Hematopoietic multipotent progenitor cell (in vitro differentiated cells): ENCODE measurements around the gene OR10K2. TPM values are rescaled to one million over a fixed set of nuclear protein-coding genes. Genes with fewer than 3 reads are reported as not detected.
"Not testable (repeated sequence)": the region's sequence is repeated elsewhere in the genome, so short reads cannot be mapped to it uniquely, and the experiment has no call there.

ENCODE experiments used
- DNase-seq, 3 donors: peaks; one replicate each; pipeline ENCODE4 v3.0.0-alpha.2; 2011 to 2015; ENCODE audit warnings: low read depth in 2 of 3, low spot score in 2 of 3
- total RNA-seq: library from RNA; depleted of rRNA; stranded (reverse); fragments of >200 nt; gene quantifications from one replicate; pipeline ENCODE4 v1.2.3, GENCODE V29; 2012

OR10K2 gene, protein sequence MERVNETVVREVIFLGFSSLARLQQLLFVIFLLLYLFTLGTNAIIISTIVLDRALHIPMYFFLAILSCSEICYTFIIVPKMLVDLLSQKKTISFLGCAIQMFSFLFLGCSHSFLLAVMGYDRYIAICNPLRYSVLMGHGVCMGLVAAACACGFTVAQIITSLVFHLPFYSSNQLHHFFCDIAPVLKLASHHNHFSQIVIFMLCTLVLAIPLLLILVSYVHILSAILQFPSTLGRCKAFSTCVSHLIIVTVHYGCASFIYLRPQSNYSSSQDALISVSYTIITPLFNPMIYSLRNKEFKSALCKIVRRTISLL
- not detected for total RNA-seq

DNA sequence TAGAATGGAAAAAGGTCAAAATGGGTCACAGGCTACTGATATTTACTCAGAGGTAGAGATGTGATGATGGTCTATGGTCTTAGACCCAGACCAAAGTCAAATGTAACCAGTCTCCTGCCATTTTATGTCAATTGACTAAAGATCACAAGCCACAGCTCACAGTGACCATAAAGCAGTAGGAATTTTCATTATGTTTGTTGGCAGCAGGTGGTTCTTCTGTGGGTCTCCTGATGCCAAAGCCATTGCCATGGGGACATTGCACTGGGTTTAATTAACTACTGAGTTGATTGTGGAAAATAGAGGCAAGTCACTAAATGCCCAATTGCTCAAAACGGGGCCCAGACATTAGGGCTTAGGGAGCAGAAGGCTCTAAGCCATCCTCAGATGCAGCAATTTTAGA, at the start of gene OR10K2:
Gene OR10K2 (minus strand): TSS at position 101 of the 400 bp plus-strand sequence. CDS start 5,371 bp downstream, outside the sequence.
- no peak for DNase-seq

DNA sequence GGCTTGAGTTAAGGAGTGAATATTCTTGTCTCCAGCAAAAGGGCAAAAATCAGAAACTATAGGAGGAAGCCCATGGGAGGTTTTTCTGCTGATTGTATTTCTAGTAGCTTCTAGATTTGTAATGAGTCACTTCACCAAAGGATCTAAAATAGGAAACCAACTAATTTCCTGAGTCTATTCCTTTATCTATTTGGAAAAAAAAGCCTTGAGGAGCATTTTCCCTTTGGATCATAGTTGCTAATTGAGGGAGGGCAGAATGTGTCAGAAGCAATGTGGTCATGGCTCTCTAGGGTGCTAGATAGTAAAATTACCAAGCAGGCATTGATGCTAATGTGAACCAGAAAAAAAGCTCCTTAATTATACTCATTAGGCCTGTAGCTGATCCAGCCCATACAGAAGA, 45.9 kb upstream of the OR10K2 start, which contains the start of gene OR10R2:
Gene OR10R2 (plus strand): TSS at position 301 of the 400 bp plus-strand sequence. CDS start 106 bp downstream, outside the sequence.
- no peak for DNase-seq

DNA sequence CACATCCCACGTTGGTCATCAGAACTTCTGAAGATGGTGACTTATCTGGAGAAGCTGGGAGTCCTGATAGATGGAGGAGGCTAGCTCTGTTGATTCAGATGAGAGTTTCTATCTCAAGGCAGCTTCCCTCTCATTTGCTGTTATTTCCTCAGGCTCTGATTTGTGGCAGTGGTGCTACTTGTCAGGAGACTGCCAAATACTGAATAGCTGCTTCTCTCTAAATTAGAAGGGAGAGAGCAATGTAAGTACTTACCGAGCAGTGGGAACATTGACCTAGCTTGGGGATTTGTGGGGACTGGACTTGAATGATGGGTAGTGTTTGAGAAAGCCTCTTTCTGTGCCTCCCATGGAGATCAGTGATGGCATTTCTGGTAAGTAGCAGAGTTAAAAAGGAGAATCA, 35.5 kb upstream of the OR10K2 start, which contains the start of gene OR10K1:
Gene OR10K1 (plus strand): TSS at position 301 of the 400 bp plus-strand sequence. CDS start 3,728 bp downstream, outside the sequence.
- DNase-seq: no peak

DNA sequence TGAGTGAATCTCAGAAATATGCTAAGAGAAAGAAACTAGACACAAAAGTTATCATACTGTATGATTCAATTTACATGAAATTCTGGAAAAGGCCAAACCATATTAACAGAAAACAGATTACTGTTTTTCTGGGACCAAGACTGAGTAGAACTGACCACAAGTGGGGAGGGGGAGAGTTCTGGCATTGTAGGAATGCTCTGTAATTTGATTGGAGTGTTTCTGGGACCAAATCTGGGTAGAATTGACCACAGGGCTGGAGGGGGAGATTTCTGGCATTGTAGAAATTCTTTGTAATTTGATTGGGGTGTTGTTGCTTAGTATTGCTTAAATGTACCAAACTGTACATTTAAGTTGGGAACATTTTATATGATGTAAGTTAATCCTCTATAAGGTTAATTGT, 32.2 kb upstream of the OR10K2 start:
- DNase-seq: no peak

DNA sequence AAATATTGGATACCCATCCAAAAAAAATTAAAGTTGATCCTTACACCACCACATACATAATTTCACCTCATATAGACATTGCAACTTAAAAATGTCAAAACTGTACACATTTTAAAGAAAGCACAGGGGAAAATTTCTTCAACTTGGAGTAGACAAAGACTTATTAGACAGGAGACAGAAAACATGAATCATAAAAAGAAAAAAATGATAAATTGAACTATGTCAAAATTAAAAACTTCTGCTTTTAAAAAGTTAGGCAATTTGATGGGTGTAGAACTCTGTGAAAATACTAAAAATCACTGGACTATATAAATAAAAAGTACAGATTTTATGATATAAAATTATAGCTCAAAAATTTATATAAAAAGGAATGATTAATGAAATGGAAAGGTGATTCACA, 31.2 kb upstream of the OR10K2 start:
- no peak for DNase-seq

DNA sequence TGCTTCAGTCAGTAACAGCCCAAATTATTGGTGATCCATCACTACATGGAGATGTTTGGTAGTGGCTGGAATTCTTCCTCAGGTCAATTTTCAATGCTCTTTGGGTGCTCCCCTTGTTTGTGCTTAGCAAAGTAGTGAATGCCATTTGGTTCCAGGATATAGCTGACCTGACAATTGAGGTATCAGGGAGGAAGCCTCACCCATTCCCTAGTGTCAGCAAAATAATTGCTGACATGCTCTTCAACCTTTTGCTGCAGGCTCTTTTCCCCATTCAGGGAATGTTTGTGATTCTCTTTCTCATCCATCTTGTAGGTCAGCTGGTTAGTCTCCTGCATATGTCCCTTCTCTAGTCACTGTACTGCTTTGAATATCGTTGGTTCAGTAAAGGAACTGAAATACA, 28.5 kb upstream of the OR10K2 start:
- DNase-seq: no peak

DNA sequence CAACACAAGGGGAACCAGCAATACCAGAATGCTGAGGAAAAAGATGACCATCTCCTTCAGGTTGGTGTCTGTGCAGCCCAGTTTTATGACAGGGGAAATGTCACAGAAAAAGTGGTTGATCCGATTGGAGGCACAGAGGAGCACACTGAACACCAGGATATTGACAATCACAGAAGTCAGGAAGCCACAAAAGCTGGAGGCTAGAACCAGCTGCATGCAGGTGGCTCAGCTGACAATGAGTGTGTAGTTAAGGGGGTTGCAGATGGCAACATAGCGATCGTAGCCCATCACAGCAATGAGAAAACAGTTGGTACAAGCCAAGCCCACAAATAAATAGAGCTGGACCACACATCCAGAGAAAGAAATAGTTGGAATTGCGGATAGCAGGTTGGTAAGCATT, 19.3 kb upstream of the OR10K2 start:
- DNase-seq: no peak

DNA sequence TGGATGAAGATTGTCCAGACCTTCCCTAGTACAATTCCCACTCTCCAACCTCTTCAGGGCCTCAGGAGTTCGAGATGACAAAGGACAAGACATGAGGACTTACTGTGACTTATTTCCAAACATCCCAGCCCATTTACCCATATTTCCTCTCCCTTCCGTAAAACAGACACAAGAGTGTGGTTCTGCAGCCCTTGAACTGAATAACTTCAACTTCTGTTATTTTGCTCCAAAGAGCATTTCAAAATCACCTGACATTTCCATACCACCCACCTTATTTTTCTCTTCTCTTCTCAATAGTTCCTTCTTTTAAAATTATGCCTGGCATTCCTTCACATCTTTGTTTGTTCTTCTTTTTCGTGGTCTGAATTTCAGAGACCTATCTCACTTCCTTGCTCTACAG, 8.7 kb upstream of the OR10K2 start:
- no peak for DNase-seq

DNA sequence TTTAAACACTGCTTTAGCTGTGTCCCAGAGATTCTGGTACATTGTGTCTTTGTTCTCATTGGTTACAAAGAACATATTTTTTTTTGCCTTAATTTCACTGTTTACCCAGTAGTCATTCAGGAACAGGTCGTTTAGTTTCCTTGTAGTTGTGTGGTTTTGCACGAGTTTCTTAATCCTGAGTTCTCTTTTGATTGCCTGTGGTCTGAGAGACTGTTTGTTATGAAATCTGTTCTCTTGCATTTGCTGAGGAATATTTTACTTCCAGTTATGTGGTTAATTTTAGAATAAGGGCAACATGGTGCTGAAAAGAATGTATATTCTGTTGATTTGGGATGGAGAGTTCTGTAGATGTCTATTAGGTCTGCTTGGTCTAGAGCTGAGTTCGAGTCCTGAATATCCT, 4.1 kb upstream of the OR10K2 start:
- DNase-seq: not testable (repeated sequence)

DNA sequence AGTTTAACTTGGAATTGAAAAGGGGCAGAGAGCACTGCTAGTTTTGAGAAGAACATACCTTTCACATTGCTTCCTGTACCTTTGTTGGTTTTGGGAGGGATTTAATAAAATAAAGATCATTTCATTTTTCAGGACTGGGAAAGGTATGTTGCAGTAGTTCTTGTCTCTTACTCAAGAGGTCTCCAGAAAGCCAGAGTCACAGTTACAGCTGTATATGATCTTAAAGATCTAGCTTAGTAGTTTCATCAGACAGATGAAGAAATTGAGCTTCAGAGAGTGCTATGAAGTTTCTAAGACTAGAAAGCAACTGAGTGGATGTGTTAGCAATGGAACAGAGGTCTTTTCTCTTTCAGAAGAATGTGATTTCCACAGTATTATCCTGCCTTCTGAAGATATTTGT, 1.0 kb downstream of the OR10K2 start:
- no peak for DNase-seq

DNA sequence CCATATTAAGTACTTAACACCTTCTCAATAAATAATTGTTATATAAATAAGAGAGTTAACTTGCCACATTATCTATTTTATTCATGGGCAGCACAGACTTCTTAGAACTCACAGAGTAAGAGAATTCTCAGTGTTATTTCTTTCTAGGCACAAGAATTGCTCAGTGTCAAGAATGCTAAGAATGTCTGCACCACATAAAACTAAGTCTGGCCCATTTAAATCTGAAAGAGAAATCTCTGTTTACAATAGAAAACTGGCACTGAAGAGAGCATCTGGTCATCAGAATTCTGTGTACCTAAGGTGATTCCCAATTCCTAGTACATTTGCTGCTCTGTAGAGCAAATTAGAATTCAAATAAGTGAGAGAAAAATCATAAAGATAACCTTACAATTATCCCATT, 3.8 kb downstream of the OR10K2 start:
- DNase-seq: no peak

DNA sequence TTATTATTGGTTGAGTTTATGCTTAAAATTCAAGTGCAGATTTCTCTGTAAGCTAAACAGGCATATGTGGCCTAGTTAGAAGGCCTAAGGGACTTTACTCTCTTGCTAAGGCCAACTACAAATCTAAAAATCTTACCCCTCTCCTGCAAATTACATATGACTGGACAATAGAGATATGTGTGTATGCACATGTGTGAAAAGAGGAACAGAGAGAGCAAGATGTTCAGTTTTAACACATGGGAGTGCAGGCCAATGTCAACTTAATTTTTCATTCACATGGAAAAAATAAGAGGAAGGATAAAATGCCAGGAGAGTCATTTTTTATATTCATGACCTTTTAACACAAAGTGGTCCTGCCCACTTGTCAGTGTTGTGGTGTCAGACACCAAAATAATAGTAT, 8.5 kb downstream of the OR10K2 start:
- no peak for DNase-seq

DNA sequence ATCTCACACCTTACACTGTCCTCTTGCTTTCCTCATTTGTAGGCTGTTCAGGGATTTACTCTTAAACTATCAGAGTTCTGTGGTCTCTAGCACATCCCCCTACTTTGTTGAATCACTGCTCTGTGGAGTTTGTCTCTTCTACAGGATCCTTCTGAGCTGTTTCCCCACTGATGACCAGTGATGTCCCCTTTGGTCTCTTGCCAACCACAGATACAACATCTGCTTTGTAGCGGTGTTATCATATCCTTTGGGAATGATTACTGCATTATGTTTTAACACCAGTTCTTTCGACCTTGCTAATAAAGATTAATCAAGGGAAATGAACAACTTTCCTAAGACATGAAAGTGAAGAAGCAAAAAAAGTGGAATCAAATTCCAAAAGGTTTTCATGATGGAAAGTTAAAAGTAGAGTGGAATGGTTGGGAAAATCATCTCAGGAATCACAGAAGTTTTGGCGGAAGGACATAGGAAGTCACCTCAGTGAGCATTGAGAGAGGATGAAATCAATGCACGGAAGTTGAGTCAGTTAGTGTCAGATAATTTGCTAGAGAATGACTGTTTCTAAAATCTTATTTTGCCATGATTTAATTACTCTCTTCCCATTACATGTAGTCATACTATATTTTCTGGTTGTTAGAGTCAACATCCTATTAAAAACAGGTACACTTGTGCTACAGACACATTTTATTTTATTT, 11.2 kb downstream of the OR10K2 start:
- no peak for DNase-seq

DNA sequence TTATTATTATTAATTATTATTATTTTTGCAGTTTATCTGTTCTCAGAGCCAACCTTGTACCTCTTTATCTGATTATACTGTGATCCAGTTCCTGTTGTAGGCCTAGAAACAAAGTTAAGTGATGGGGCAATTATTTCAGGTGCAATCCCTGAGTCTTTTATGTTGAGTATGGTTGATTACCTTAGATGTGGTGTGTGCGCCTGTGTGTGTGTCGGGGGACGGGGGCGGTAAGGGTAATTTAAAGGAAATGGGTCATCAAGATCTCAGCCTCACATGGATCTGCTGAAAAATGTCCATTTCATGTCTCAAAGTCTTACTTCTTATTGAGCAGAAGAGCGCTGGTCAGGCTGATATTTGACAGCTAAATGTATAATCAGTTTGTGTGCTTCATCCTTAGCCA, 18.9 kb downstream of the OR10K2 start:
- DNase-seq: no peak

DNA sequence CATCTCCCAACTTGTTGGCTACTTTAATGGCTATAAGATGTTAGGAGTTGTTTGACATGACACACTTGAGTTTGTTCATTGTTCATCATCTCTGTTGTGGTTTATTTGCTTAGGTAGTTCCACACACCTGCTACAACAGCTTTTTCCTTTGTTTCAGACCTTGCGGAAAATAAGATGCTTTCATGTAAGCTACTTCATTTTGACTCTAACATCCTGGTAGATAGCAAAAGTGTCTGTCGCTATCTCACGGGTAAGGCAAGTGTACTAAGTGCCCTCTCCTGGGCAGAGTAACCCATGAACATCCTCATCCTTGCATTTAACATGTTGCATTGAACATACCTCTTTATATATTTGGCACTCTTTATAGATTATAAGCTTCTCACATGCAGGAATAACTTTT, 25.2 kb downstream of the OR10K2 start:
- DNase-seq: no peak

DNA sequence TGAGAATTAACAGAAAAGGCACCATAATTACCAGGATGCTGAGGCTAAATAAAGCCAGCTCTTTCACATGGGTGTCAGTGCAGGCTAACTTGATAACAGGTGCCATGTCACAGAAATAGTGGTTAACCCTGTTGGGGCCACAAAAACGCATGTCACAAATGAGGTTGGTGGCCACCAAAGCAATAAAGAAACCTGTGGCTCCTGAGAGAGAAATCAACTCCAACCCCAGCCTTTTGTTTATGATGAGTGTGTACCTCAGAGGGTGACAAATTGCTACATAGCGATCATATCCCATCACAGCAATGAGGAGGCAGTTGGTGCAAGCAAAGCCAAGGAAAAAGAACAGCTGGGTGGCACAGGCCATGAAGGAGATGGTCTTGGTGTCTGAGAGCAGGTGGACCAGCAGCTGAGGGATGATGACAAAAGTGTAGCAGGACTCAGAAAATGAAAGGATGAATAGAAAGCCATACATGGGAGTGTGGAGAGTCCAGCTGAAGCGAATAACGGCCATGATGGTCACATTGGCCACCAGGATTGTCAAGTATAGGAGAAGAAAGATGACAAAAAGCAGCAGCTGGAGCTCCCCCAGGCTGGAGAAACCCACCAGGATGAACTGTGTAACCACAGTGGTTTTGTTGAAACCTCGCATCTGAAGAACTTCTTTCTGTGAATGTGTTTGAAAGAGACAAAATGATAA, 27.1 kb downstream of the OR10K2 start, which contains the start of gene OR10T2:
Gene OR10T2 (minus strand): TSS at position 649 of the 697 bp plus-strand sequence. CDS start 0 bp downstream, at position 649.
- DNase-seq: no peak

DNA sequence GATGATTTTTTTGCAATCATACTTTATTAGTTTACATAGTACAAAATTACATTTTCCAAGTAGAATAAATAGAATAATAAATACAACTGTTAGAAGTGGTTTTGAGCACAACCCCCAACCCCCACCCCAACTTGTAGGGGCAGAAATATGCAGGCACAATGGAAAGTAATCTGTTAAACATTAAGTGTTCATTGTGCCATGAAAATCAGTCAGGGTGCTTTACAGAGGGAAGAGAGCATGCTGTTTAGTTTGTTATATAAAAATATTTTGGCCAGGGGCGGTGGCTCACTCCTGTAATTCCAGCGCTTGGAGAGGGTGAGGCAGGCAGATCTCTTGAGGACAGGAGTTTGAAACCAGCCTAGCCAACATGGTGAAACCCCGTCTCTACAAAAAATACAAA, 29.4 kb downstream of the OR10K2 start:
- DNase-seq: no peak

DNA sequence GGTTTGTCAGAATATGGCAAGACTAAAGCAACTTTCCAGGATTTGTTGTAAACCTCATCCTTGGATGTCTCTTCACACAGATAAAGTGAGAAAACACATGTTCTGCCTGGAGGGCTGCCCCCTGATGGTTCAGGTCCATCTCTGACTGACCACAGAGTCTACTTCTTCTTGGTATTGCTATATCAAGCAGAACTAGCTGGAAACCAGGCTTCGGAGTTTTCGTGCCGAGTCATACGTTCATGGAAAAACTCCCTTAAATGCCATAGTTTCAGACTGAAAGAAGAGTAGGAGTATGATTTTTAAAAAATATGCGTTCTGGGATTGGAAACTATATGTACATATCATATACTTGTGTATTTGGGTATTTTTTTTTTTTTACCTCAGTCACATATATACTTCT, 32.6 kb downstream of the OR10K2 start:
- no peak for DNase-seq

DNA sequence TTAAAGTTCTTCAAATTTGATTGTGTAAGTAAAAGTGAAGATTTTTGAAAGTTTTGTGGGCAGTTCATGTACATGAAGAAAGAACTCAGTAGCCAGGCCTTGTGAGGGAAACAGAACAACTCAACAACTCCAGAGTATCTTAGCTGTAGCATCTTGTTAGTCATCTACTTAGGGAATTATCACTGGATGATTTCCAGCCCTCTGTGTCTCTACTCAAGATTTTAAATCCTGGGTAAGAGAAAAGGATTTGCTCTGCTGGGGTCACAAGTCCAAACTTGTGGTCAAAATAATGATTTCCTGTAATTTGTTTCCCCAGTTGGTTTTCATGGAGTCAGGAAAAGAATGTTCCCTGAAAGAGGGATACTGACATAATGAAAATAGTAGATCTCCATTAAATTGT, 34.9 kb downstream of the OR10K2 start:
- no peak for DNase-seq

DNA sequence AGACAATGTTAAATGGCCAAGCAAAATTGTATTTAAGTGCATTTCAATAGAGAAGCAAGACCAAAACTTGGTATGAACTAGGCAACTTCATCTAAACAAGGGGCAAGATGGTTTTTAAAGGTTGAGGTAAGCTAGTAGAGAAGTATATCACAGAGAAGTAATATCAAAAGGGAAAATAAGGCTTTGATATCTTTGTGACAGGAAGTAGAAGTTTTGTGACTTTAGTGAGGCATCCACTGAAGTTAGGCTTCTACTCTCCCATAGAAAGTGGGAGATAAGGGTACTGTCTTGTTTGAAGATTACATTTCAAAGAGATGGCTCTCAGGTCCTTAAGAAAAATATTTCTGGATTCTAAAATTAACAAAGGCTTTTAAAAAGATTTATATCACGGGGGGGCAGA, 35.7 kb downstream of the OR10K2 start:
- DNase-seq: no peak

DNA sequence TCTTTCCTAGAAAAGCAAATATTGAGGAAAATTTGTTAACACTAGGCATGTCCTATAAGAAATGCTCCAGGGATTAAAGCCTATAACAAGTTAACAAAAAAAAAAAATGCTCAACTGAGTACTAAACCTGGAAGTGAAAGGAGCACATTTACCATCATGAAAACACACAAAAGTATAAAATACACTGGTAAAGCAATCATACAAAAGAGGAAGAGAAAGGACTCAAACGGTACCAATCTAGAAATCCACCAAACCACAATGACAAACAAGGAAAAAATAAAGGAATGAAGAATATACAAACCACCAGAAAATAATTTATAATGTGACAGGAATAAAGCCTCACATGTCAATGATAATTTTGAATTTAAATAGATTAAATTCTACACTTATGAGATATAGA, 51.2 kb downstream of the OR10K2 start:
- DNase-seq: no peak
